Measurements from ENCODE around the gene SFT2D2. TPM values are rescaled to one million over a fixed set of nuclear protein-coding genes. Genes with fewer than 3 reads are reported as not detected.

Gene SFT2D2
- polyA plus RNA-seq, 1 donor (not counting 4 experiments of a cell fraction or from before 2014, with no cell fraction given), result 27.6 TPM

DNA sequence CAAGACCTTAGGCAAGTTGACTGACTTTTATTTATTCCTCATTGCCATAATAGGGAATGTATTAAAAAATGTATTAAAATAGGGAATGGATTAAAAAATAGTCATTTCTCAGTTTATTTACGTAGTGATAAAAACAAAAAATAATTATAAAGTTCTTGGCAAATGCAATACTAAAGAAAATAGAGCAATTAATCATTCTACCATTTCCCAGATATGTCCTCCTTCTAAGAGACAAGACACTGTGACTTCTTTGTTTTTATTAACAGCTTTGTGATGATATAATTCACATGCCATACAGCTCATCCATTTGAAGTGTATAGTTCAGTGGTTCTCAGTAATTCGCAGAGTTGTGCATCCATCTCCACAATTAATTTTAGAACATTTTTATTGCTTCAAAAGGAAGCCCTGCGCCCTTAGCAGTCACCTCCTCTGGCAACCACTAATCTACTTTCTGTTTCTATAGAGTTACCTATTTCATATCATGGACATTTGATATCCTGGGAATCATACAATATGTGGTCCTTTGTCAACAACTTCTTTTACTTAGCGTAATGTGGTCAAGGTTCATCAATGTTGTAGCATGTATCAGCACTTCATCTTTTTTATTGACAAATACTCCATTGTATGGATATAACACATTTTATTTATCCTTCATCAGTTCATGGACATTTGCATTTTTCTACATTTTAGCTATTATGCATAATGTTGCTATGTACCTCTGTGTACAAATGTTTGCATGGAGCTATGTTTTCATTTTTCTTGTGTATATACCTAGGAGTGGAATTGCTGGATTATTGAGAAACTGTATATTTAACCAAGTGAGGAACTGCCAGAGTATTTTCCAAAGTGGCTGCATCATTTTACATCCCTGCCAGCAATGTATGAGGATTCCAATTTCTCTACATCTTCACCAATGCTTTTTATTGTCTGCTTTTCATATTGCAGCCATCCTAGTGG, 60.4 kb downstream of the SFT2D2 start:
- Histone ChIP-seq H2AFZ (ENCODE audit: control insufficient read depth, low read length) (no peak overlapping the region), H3K9me1 (ENCODE audit: control insufficient read depth, extremely low read depth, insufficient read depth, low read length) (no peaks in the 10 kb centered on the region), H3K79me2 (ENCODE audit: control insufficient read depth, insufficient read depth, low read length) (no peaks in the 10 kb centered on the region), H3K4me1 (ENCODE audit: control insufficient read depth, extremely low read depth, insufficient read depth, low read length) (peaks cover 32% of the 10 kb centered on the region), H3K27me3 (ENCODE audit: control insufficient read depth, extremely low read depth, insufficient read depth, low read length) (no peaks in the 10 kb centered on the region), H4K20me1 (ENCODE audit: control insufficient read depth, extremely low read depth, insufficient read depth, low read length) (no peaks in the 10 kb centered on the region), H3K36me3 (ENCODE audit: control insufficient read depth in 2 of 2, extremely low read depth in 1 of 2, insufficient read depth in 2 of 2, low read length in 2 of 2) (no peaks in the 10 kb centered on the region), H3K4me3 (ENCODE audit: control insufficient read depth in 2 of 3, extremely low read depth in 1 of 3, insufficient read depth in 2 of 3, low read depth in 1 of 3, low read length in 3 of 3) (no peak overlapping the region), H3K4me2 (ENCODE audit: control insufficient read depth, extremely low read depth, insufficient read depth, low read depth, low read length) (peak overlapping the region; percentile 25), H3K27ac (ENCODE audit: control insufficient read depth, insufficient read depth, low read length) (peak overlapping the region; percentile 54), H3K9ac (ENCODE audit: control insufficient read depth, extremely low read depth, insufficient read depth, low read length) (no peak overlapping the region), H3K9me3 (ENCODE audit: control insufficient read depth, low read depth, low read length) (no peaks in the 10 kb centered on the region)
- dilution Hi-C loops (cut with MboI; ENCODE audit: extremely low pct_ligation_motif_present, low sequenced_read_pairs), result no loop called here
- FAIRE-seq (no peak), DNase-seq (ENCODE audit: low read depth, low spot score) (no peak)
- TF ChIP-seq, protein P1, sequence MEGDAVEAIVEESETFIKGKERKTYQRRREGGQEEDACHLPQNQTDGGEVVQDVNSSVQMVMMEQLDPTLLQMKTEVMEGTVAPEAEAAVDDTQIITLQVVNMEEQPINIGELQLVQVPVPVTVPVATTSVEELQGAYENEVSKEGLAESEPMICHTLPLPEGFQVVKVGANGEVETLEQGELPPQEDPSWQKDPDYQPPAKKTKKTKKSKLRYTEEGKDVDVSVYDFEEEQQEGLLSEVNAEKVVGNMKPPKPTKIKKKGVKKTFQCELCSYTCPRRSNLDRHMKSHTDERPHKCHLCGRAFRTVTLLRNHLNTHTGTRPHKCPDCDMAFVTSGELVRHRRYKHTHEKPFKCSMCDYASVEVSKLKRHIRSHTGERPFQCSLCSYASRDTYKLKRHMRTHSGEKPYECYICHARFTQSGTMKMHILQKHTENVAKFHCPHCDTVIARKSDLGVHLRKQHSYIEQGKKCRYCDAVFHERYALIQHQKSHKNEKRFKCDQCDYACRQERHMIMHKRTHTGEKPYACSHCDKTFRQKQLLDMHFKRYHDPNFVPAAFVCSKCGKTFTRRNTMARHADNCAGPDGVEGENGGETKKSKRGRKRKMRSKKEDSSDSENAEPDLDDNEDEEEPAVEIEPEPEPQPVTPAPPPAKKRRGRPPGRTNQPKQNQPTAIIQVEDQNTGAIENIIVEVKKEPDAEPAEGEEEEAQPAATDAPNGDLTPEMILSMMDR (optimal IDR thresholded peaks at IDR 0.05 in 1 of 3, IDR thresholded peaks at IDR 0.05 in 1 of 3, conservative IDR thresholded peaks at IDR 0.05 in 1 of 3; ENCODE audit: extremely low read depth in 1 of 3, insufficient read depth in 2 of 3, low read length in 3 of 3), result no peak
- no peak for TF ChIP-seq EZH2 (IDR thresholded peaks at IDR 0.05; ENCODE audit: low read length)

- Histone ChIP-seq H3K9me3 (ENCODE audit: control insufficient read depth, low read depth, low read length) (no peaks in the 10 kb centered on the region), H2AFZ (ENCODE audit: control insufficient read depth, low read length) (no peak overlapping the region), H3K4me2 (ENCODE audit: control insufficient read depth, extremely low read depth, insufficient read depth, low read depth, low read length) (no peak overlapping the region), H3K27me3 (ENCODE audit: control insufficient read depth, extremely low read depth, insufficient read depth, low read length) (no peaks in the 10 kb centered on the region), H3K9ac (ENCODE audit: control insufficient read depth, extremely low read depth, insufficient read depth, low read length) (no peak overlapping the region), H3K36me3 (ENCODE audit: control insufficient read depth in 2 of 2, extremely low read depth in 1 of 2, insufficient read depth in 2 of 2, low read length in 2 of 2) (no peaks in the 10 kb centered on the region), H4K20me1 (ENCODE audit: control insufficient read depth, extremely low read depth, insufficient read depth, low read length) (no peaks in the 10 kb centered on the region), H3K4me3 (ENCODE audit: control insufficient read depth in 2 of 3, extremely low read depth in 1 of 3, insufficient read depth in 2 of 3, low read depth in 1 of 3, low read length in 3 of 3) (no peak overlapping the region), H3K79me2 (ENCODE audit: control insufficient read depth, insufficient read depth, low read length) (no peaks in the 10 kb centered on the region), H3K27ac (ENCODE audit: control insufficient read depth, insufficient read depth, low read length) (no peak overlapping the region), H3K4me1 (ENCODE audit: control insufficient read depth, extremely low read depth, insufficient read depth, low read length) (peaks cover 32% of the 10 kb centered on the region), H3K9me1 (ENCODE audit: control insufficient read depth, extremely low read depth, insufficient read depth, low read length) (no peaks in the 10 kb centered on the region)
- dilution Hi-C loops (cut with MboI; ENCODE audit: extremely low pct_ligation_motif_present, low sequenced_read_pairs), result no loop called here
- FAIRE-seq (peak; percentile 82), DNase-seq (ENCODE audit: low read depth, low spot score) (no peak)
- TF ChIP-seq, protein P1 (optimal IDR thresholded peaks at IDR 0.05 in 1 of 3, IDR thresholded peaks at IDR 0.05 in 1 of 3, conservative IDR thresholded peaks at IDR 0.05 in 1 of 3; ENCODE audit: extremely low read depth in 1 of 3, insufficient read depth in 2 of 3, low read length in 3 of 3), result no peak
- TF ChIP-seq EZH2 (IDR thresholded peaks at IDR 0.05; ENCODE audit: low read length), result no peak
These were observed 61.4 kb downstream of the SFT2D2 start for GRCh38 chr1:168287237-168287664.

All from keratinocyte (primary cell).